Activated naive CD8-positive, alpha-beta T cell treated with anti-CD3 and anti-CD28 coated beads, Interleukin-2, amount 50 U/mL, for 24 hours (primary cell): ENCODE data around the gene C5AR2.
"Not testable (repeated sequence)": the region's sequence is repeated elsewhere in the genome, so short reads cannot be mapped to it uniquely, and the experiment has no call there.

Experiments
- ATAC-seq: fragments of 150-1000 bp; cut with Tn5 transposase; one replicate; pipeline ENCODE4 v1.10.0; 2021
- DNase-seq: peaks from one replicate; pipeline ENCODE4 v3.0.0; 2021
- H3K27ac Mint-ChIP-seq: one replicate; pipeline ENCODE4 v1.8.0; 2021; ENCODE audit warnings: mild to moderate bottlenecking, mixed read lengths
- H3K27me3 Mint-ChIP-seq: one replicate; pipeline ENCODE4 v1.8.0; 2021; ENCODE audit warnings: mixed read lengths
- H3K36me3 Mint-ChIP-seq: one replicate; pipeline ENCODE4 v1.8.0; 2021; ENCODE audit warnings: low read depth, mixed read lengths
- H3K4me1 Mint-ChIP-seq: one replicate; pipeline ENCODE4 v1.8.0; 2021; ENCODE audit warnings: mixed read lengths
- H3K4me3 Mint-ChIP-seq: one replicate; pipeline ENCODE4 v1.8.0; 2021; ENCODE audit warnings: mild to moderate bottlenecking, moderate library complexity, mixed read lengths
- H3K9me3 Mint-ChIP-seq: one replicate; pipeline ENCODE4 v1.8.0; 2021; ENCODE audit warnings: mixed read lengths

Gene C5AR2

DNA sequence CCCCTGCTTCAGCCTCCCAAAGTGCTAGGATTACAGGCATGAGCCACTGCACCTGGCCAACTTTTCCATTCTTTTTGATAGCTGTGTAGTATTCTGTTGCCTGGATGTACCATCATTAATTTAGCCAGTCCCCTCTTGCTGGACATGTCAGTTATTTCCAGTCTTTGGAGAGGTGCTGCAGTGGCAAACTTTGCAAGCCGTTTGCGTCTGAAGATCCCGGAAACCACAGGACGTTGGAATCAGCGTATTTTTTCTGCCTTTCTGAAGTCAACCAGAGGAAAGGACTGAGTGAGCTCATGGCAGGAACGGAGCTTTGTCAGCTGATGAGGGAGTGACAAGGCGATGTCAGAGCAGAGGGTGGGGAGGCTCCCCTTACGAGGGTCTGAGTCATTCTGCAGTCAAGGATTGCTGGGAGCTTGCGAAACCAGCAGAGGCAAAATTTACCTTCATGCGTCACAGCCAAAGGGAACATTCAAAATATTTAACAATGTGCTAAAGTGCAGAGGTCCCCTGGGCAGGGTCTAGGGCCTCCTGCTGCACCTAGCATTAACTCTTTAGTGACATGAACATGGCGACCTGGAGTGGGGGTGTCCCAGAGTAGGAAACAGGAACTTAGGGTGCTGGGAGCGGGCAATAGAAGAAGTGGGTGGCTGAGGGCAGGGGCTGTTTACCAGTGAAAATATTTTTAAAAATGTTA lies 16.7 kb upstream of the C5AR2 start:
- no peaks in the 10 kb centered on the region for H3K36me3 Mint-ChIP-seq
- peaks cover 8% of the 10 kb centered on the region for H3K4me1 Mint-ChIP-seq
- no peaks in the 10 kb centered on the region for H3K9me3 Mint-ChIP-seq
- ATAC-seq, result peak; percentile 88
- H3K4me3 Mint-ChIP-seq, result no peak overlapping the region
- peak; percentile 30 for DNase-seq
- peaks cover 36% of the 10 kb centered on the region for H3K27me3 Mint-ChIP-seq
- H3K27ac Mint-ChIP-seq, result no peak overlapping the region

- H3K36me3 Mint-ChIP-seq, result no peaks in the 10 kb centered on the region
- H3K27me3 Mint-ChIP-seq, result peaks cover 35% of the 10 kb centered on the region
These were observed 15.5 kb upstream of the C5AR2 start for GRCh38 chr19:47316513-47316912.

GRCh38 chr19:47319923-47320871 lies 11.8 kb upstream of the C5AR2 start:
- Mint-ChIP-seq H3K36me3 (no peaks in the 10 kb centered on the region), H3K27ac (no peak overlapping the region), H3K4me1 (peaks cover 6% of the 10 kb centered on the region), H3K4me3 (no peak overlapping the region), H3K27me3 (peaks cover 37% of the 10 kb centered on the region), H3K9me3 (no peaks in the 10 kb centered on the region)
- DNase-seq (no peak), ATAC-seq (no peak)

More at GRCh38 chr19:47316513-47316912, 15.5 kb upstream of the C5AR2 start:
- DNase-seq (no peak), ATAC-seq (no peak)
- no peaks in the 10 kb centered on the region for H3K9me3 Mint-ChIP-seq
- H3K4me1 Mint-ChIP-seq, result peaks cover 8% of the 10 kb centered on the region
- H3K27ac Mint-ChIP-seq, result no peak overlapping the region
- no peak overlapping the region for H3K4me3 Mint-ChIP-seq

- Mint-ChIP-seq H3K27me3 (peaks cover 29% of the 10 kb centered on the region), H3K4me3 (no peak overlapping the region), H3K27ac (no peak overlapping the region), H3K4me1 (no peaks in the 10 kb centered on the region), H3K9me3 (no peaks in the 10 kb centered on the region), H3K36me3 (no peaks in the 10 kb centered on the region)
- ATAC-seq, result no peak
- no peak for DNase-seq
These were observed 10.3 kb upstream of the C5AR2 start for GRCh38 chr19:47321630-47322029.

GRCh38 chr19:47322058-47322457 lies 9.9 kb upstream of the C5AR2 start:
- DNase-seq (no peak), ATAC-seq (no peak)
- Mint-ChIP-seq H3K27ac (no peak overlapping the region), H3K4me3 (no peak overlapping the region), H3K36me3 (no peaks in the 10 kb centered on the region), H3K27me3 (peaks cover 27% of the 10 kb centered on the region), H3K4me1 (no peaks in the 10 kb centered on the region), H3K9me3 (no peaks in the 10 kb centered on the region)

DNA sequence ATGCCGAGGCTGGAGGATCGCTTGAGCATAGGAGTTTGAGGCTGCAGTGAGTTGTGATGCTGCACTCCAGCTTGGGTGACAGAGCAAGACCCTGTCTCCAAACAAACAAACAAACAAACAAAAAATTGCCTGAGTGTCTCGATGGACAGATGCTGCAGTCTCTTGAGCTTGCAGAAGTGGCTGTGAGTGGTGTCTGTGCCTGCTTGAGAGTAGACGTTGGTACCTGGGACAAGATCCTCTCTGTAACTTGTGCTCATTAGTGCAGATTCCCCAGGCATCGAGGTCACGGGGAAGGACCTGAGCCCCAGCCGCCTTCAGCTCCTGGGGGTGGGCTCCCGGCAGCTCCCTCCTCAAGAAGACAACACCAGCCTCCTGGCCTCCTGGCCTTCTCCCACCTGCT lies 8.6 kb upstream of the C5AR2 start:
- Mint-ChIP-seq H3K4me3 (no peak overlapping the region), H3K27me3 (peaks cover 23% of the 10 kb centered on the region)

GRCh38 chr19:47323872-47324271 lies 8.1 kb upstream of the C5AR2 start:
- DNase-seq, result no peak
- Mint-ChIP-seq H3K9me3 (no peaks in the 10 kb centered on the region), H3K36me3 (no peaks in the 10 kb centered on the region), H3K4me1 (no peaks in the 10 kb centered on the region), H3K27ac (no peak overlapping the region), H3K4me3 (no peak overlapping the region), H3K27me3 (peaks cover 21% of the 10 kb centered on the region)
- no peak for ATAC-seq

More for the DNA sequence above, 8.6 kb upstream of the C5AR2 start:
- Mint-ChIP-seq H3K9me3 (no peaks in the 10 kb centered on the region), H3K27ac (no peak overlapping the region), H3K4me1 (no peaks in the 10 kb centered on the region), H3K36me3 (no peaks in the 10 kb centered on the region)
- ATAC-seq (no peak), DNase-seq (no peak)

DNA sequence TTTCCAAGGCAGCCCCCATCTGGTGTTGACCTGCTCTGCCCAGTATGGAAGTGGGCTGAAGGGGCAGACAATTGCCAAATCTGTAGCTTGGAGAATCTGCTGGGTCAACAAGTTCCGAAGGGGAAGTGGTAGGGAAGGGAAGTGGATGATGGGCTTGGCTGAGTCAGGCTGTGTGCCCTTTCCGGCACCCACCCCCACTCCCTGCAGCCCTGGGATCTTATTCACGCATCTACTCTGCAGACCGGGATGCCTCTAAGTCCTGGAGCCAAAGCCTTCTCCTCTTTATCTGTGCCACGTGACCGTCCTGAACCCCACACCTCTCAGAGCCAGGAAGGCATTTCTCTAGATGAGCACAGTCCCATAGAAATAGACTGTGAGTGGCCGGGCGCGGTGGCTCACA lies 7.5 kb upstream of the C5AR2 start:
- peaks cover 20% of the 10 kb centered on the region for H3K27me3 Mint-ChIP-seq
- DNase-seq, result no peak
- H3K4me3 Mint-ChIP-seq, result no peak overlapping the region
- no peaks in the 10 kb centered on the region for H3K9me3 Mint-ChIP-seq
- no peak overlapping the region for H3K27ac Mint-ChIP-seq
- no peaks in the 10 kb centered on the region for H3K4me1 Mint-ChIP-seq
- ATAC-seq, result peak; percentile 15
- H3K36me3 Mint-ChIP-seq, result no peaks in the 10 kb centered on the region

DNA sequence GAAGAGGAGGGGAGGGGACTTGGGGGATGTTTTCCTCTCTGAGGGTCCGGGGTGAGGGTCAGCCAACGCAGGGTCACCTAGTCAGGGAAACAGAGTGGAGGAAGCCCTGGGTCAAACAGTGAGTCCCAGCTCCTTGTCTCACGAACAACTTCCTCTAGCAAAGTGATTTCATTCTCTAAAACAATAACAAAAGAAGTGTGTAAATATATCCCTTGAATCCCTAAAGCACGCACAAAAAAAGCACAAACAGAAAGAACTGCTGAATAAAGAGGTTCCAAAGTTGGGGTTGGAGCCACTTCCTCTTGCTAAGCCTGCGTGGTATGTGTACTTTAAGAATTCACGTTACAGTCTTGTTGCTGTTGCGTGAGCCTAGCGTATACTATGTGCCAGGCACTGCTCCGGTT lies 1.5 kb upstream of the C5AR2 start:
- ATAC-seq (no peak), DNase-seq (no peak)
- Mint-ChIP-seq H3K36me3 (no peaks in the 10 kb centered on the region), H3K4me3 (no peak overlapping the region), H3K4me1 (peaks cover 3% of the 10 kb centered on the region), H3K9me3 (no peaks in the 10 kb centered on the region), H3K27me3 (peaks cover 3% of the 10 kb centered on the region), H3K27ac (no peak overlapping the region)

- no peak for ATAC-seq
- Mint-ChIP-seq H3K27ac (no peak overlapping the region), H3K4me1 (peaks cover 5% of the 10 kb centered on the region), H3K36me3 (no peaks in the 10 kb centered on the region), H3K9me3 (no peaks in the 10 kb centered on the region), H3K4me3 (no peak overlapping the region), H3K27me3 (peaks cover 2% of the 10 kb centered on the region)
- DNase-seq, result no peak
These were observed 485 bp upstream of the C5AR2 start for GRCh38 chr19:47331490-47331889.

DNA sequence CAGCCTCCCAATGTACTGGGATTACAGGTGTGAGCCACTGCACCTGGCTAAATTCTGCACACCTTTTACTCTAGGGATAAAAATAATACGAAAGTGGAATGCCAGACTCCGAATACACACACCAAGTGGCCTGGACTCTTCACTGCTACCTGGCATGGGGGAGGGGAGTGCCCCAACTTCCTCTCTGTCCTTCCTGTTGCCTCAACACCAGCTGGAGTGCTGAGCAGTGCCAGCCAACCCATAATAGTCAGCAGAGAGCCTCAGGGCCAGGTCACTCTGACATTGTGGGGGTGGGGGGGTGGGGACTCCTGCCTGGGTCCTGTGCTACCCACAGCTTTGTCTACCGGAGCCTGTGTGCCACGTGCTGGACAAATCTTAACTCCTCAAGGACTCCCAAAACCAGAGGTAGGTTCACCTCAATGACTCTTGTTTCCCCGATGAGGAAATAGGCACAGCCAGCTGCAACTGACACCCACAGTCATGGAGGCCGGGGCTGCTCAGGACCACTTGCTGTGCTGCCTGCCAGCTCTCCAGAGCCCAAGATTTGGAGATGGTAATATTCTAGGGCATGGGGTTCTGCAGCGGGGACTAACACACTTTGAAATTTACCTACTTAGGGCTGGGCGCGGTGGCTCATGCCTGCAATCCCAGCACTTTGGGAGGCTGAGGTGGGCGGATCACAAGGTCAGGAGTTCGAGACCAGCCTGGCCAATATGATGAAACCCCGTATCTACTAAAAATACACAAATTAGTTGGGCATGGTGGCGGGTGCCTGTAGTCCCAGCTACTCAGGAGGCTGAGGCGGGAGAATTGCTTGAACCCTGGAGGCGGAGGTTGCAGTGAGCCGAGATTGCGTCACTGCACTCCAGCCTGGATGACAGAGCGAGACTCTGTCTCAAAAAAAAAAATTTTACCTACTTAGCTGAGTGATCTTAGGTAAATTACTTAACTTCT lies 5.1 kb downstream of the C5AR2 start:
- not testable (repeated sequence) for H3K4me3 Mint-ChIP-seq, H3K27me3 Mint-ChIP-seq, H3K9me3 Mint-ChIP-seq, H3K27ac Mint-ChIP-seq, H3K36me3 Mint-ChIP-seq
- ATAC-seq, result peak; percentile 28
- DNase-seq, result peak; percentile 18
- peaks cover 11% of the 10 kb centered on the region for H3K4me1 Mint-ChIP-seq

GRCh38 chr19:47339196-47339880 lies 7.4 kb downstream of the C5AR2 start:
- H3K4me1 Mint-ChIP-seq, result peaks cover 11% of the 10 kb centered on the region
- no peaks in the 10 kb centered on the region for H3K36me3 Mint-ChIP-seq
- H3K4me3 Mint-ChIP-seq, result no peak overlapping the region
- H3K9me3 Mint-ChIP-seq, result no peaks in the 10 kb centered on the region
- no peak overlapping the region for H3K27ac Mint-ChIP-seq
- ATAC-seq (no peak), DNase-seq (no peak)
- no peaks in the 10 kb centered on the region for H3K27me3 Mint-ChIP-seq

DNA sequence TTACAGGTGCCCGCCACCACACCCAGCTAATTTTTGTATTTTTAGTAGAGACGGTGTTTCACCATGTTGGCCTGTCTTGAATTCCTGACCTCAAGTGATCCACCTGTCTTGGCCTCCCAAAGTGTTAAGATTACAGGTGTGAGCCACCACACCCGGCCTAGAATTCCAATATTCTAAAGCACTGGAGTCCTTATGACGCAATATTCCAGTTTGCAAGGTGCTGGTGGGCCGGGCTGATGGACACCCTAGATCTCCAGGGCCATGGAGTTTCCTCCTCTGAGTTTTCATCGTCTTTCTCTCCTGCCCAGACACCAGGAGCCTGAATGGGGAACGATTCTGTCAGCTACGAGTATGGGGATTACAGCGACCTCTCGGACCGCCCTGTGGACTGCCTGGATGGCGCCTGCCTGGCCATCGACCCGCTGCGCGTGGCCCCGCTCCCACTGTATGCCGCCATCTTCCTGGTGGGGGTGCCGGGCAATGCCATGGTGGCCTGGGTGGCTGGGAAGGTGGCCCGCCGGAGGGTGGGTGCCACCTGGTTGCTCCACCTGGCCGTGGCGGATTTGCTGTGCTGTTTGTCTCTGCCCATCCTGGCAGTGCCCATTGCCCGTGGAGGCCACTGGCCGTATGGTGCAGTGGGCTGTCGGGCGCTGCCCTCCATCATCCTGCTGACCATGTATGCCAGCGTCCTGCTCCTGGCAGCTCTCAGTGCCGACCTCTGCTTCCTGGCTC lies 8.7 kb downstream of the C5AR2 start:
- H3K9me3 Mint-ChIP-seq, result no peaks in the 10 kb centered on the region
- DNase-seq (no peak), ATAC-seq (no peak)
- H3K36me3 Mint-ChIP-seq, result no peaks in the 10 kb centered on the region
- H3K4me3 Mint-ChIP-seq, result no peak overlapping the region
- H3K4me1 Mint-ChIP-seq, result peaks cover 8% of the 10 kb centered on the region
- no peaks in the 10 kb centered on the region for H3K27me3 Mint-ChIP-seq
- H3K27ac Mint-ChIP-seq, result no peak overlapping the region
